Transverse colon (tissue), 4 donors: ENCODE results near the gene LDB2. TPM values are rescaled to one million over a fixed set of nuclear protein-coding genes. Genes with fewer than 3 reads are reported as not detected.
"Not testable (repeated sequence)": the region's sequence is repeated elsewhere in the genome, so short reads cannot be mapped to it uniquely, and the experiment has no call there.

Source experiments
- DNase-seq: peaks from one replicate; pipeline ENCODE4 v3.0.0-alpha.2; 2019
- H3K27ac ChIP-seq, 4 donors: fragments of 200-600 bp; sonication (generic); 2 replicates each; pipeline ENCODE4 v1.5.1; 2016 to 2018; ENCODE audit warnings: inconsistent platforms in 4 of 4
- H3K27me3 ChIP-seq: fragments of 200-600 bp; sonication (generic); 2 replicates; pipeline ENCODE4 v1.5.1; 2017; ENCODE audit warnings: inconsistent platforms
- H3K36me3 ChIP-seq, 4 donors: fragments of 200-600 bp; sonication (generic); 2 replicates each; pipeline ENCODE4 v1.5.1; 2017 to 2019; ENCODE audit warnings: inconsistent platforms in 4 of 4
- H3K4me1 ChIP-seq, 4 donors: fragments of 200-600 bp; sonication (generic); 2 replicates each; pipeline ENCODE4 v1.5.1; 2017 to 2020; ENCODE audit warnings: inconsistent platforms in 4 of 4
- H3K4me3 ChIP-seq, 4 donors: fragments of 200-600 bp; sonication (generic); 1 replicate in 1 of 4; 2 replicates in 3 of 4; pipeline versions ENCODE4 v1.5.1 to v1.6.1; 2017 to 2019; ENCODE audit warnings: inconsistent platforms in 4 of 4
- H3K9me3 ChIP-seq, 2 donors: fragments of 200-600 bp; sonication (generic); 2 replicates each; pipeline ENCODE4 v1.5.1; 2017 to 2019; ENCODE audit warnings: inconsistent platforms in 2 of 2
- EP300 ChIP-seq: sonication (generic); formaldehyde crosslinking; IDR thresholded peaks from one replicate; pipeline ENCODE4 v1.6.1; 2017; ENCODE audit warnings: antibody characterized with exemption, low read depth
- POLR2A ChIP-seq: fragments of 450-650 bp; IDR thresholded peaks from one replicate; pipeline ENCODE4 v1.6.1; 2016; ENCODE audit warnings: antibody characterized with exemption, mild to moderate bottlenecking, moderate library complexity
- POLR2AphosphoS5 ChIP-seq, 3 donors: sonication (generic); formaldehyde crosslinking; IDR thresholded peaks; one replicate each; pipeline ENCODE4 v1.6.1; 2016; ENCODE audit warnings: antibody characterized with exemption in 3 of 3
- WGBS, 2 donors: methylation state at CpG; one replicate each; pipeline ENCODE4 v1.1.5; 2018; ENCODE audit warnings: low coverage in 1 of 2; 5-methylcytosine and 5-hydroxymethylcytosine counted together
- in situ Hi-C, 4 donors: fragments of 200-750 bp; cut with MboI; loops; one replicate each; pipeline versions ENCODE4 v1.15.0 to v1.15.1; 2017; ENCODE audit warnings: low sequenced_read_pairs in 3 of 4, low pct_ligation_motif_present in 1 of 4, low pct_unique_long_range_greater_than_20kb in 1 of 4
- intact Hi-C: fragments of 100-400 bp; cut with DNase I; formaldehyde crosslinking; loops from one replicate; pipeline ENCODE4 v1.15.1; 2023; ENCODE audit warnings: low total_unique reads
- total RNA-seq, 4 donors: library from RNA; depleted of rRNA; stranded (reverse); fragments of >200 nt; gene quantifications; one replicate each; pipeline ENCODE4 v1.1.0, GENCODE V29; 2016
- TF ChIP-seq, protein P1 (sequence below), 5 experiments: fragments of 200-600 bp in 3 of 5; fragments of 450-650 bp in 2 of 5; sonication (generic) in 3 of 5; IDR thresholded peaks; 1 replicate in 2 of 5; 2 replicates in 3 of 5; pipeline ENCODE4 v1.5.1; 2016 to 2017; ENCODE audit warnings: antibody characterized with exemption in 5 of 5, inconsistent platforms in 3 of 5, mild to moderate bottlenecking in 2 of 5, moderate library complexity in 1 of 5

The LDB2 gene
- total RNA-seq, 4 donors from 2014 or later = 7.0 to 46.6 (median 8.9) TPM

DNA sequence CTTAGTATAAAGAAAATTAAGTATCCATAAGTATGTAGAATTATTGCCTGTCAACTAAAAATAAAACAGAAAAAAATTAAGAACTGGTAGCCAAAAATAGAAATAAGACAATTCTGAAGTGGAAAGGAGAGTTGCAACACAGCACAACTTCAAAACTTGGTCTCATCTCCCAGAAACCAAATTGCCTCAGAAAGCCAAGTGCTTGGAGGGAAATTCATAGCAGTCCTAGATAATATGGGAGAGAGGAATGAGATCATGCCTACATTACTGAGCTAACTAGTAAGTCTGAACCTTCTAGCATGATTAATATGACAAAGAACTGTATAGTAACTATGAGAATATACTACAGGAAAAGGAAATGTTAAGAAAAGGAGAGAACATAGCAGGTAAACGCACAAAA is 256.5 kb downstream of the LDB2 start:
- no peak overlapping the region for H3K27ac ChIP-seq
- in situ Hi-C loops (no loop called here), intact Hi-C loops (no loop called here)
- TF ChIP-seq POLR2A = no peak
- TF ChIP-seq, protein P1, sequence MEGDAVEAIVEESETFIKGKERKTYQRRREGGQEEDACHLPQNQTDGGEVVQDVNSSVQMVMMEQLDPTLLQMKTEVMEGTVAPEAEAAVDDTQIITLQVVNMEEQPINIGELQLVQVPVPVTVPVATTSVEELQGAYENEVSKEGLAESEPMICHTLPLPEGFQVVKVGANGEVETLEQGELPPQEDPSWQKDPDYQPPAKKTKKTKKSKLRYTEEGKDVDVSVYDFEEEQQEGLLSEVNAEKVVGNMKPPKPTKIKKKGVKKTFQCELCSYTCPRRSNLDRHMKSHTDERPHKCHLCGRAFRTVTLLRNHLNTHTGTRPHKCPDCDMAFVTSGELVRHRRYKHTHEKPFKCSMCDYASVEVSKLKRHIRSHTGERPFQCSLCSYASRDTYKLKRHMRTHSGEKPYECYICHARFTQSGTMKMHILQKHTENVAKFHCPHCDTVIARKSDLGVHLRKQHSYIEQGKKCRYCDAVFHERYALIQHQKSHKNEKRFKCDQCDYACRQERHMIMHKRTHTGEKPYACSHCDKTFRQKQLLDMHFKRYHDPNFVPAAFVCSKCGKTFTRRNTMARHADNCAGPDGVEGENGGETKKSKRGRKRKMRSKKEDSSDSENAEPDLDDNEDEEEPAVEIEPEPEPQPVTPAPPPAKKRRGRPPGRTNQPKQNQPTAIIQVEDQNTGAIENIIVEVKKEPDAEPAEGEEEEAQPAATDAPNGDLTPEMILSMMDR (IDR thresholded peaks at IDR 0.05) = no peak
- TF ChIP-seq EP300 = no peak
- no peak for TF ChIP-seq POLR2AphosphoS5 (IDR thresholded peaks at IDR 0.05)
- no peaks in the 10 kb centered on the region for H3K27me3 ChIP-seq
- H3K4me1 ChIP-seq = no peaks in the 10 kb centered on the region
- H3K36me3 ChIP-seq = no peaks in the 10 kb centered on the region
- no peak for DNase-seq
- 53% methylated on average over 1 of the region's 1 CpG; no CpG with 5 or more reads in 1 of the 2 donors for WGBS, 2 donors
- no peaks in the 10 kb centered on the region for H3K9me3 ChIP-seq
- H3K4me3 ChIP-seq = no peak overlapping the region

DNA sequence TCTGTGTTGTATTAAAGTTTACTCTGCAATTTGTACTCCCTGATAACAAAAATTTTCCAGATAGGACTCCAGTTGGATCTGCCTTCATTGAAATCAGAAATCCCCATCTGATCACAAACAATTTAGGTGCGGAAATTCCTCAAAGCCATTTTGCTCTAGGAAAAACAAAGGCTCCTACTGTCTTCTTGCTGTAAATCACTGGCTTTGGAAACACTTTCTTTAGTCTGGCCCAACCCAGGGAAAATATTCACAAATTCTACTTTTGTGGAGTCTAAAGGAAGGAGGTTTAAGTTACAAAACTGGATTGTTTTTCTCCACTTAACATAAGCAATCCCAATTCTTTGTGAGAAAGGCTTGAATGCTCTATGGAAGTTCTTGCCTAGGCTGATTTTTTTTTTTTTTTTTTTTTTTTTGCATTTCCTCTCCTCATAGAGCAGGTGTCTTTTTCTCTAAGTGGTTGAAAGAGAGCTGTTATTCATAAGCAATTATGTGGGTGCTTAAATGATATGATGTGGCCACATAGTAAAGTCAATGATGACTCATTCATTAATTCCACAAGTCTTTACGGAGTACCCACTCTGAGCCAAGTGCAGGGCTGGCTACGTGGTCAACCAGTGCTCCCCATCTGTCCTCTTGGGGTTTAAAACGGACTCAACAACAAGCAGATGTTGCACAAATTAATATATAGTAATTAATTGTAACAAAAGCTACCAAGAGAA is 261.4 kb downstream of the LDB2 start:
- Histone ChIP-seq H3K27ac (no peak overlapping the region), H3K4me3 (no peak overlapping the region), H3K27me3 (no peaks in the 10 kb centered on the region), H3K9me3 (peaks cover 0 to 5% of the 10 kb centered on the region in 2 donors), H3K36me3 (no peaks in the 10 kb centered on the region), H3K4me1 (no peaks in the 10 kb centered on the region)
- 51 to 63% methylated on average over 1 to 4 of the region's 4 CpGs for WGBS, 2 donors
- TF ChIP-seq POLR2AphosphoS5 (IDR thresholded peaks at IDR 0.05) (no peak), EP300 (no peak), POLR2A (no peak)
- TF ChIP-seq, protein P1 (IDR thresholded peaks at IDR 0.05) = no peak
- no peak for DNase-seq
- in situ Hi-C loops = no loop called here
- intact Hi-C loops = no loop called here

DNA sequence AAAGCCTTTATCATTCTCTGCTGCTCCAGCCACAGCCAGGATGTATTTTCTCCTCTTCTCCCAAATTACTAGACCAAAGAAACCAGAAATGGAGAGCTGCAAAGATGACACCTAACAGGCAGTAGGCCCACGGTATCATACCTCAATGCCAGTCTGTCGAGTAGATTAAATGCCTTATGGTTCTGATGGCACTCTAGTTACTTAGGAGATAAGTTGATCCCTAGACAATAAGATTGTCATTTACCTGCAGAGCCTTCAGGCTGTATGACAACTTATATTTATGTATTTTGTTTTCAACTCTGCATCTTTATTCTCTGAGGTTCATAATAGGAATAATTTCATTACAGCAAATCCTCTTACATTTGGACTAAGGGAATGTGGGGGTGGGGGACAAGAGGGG is 262.1 kb downstream of the LDB2 start:
- Histone ChIP-seq H3K4me3 (no peak overlapping the region), H3K36me3 (no peaks in the 10 kb centered on the region), H3K27ac (no peak overlapping the region), H3K9me3 (peaks cover 0 to 5% of the 10 kb centered on the region in 2 donors), H3K4me1 (no peaks in the 10 kb centered on the region), H3K27me3 (no peaks in the 10 kb centered on the region)
- no peak for TF ChIP-seq EP300
- WGBS, 2 donors = 87 to 90% methylated on average over 2 of the region's 2 CpGs
- DNase-seq = no peak
- intact Hi-C loops (no loop called here), in situ Hi-C loops (no loop called here)

DNA sequence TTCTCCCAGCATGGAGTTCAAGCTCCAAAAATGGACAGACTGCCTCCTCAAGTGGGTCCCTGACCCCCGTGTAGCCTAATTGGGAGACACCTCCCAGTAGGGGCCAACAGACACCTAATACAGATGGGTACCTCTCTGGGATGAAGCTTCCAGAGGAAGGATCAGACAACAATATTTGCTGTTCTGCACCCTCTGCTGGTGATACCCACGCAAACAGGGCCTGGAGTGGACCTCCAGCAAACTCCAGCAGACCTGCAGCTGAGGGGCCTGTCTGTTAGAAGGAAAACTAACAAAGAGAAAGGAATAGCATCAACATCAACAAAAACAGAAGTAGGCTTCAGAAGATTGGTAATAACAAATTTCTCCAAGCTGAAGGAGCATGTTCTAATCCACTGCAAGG is 269.2 kb downstream of the LDB2 start:
- H3K36me3 ChIP-seq, H3K9me3 ChIP-seq, in situ Hi-C loops, intact Hi-C loops, H3K27me3 ChIP-seq, DNase-seq, H3K27ac ChIP-seq, H3K4me1 ChIP-seq, H3K4me3 ChIP-seq: not testable (repeated sequence)
- WGBS, 2 donors = 60 to 75% methylated on average over 1 to 2 of the region's 2 CpGs

DNA sequence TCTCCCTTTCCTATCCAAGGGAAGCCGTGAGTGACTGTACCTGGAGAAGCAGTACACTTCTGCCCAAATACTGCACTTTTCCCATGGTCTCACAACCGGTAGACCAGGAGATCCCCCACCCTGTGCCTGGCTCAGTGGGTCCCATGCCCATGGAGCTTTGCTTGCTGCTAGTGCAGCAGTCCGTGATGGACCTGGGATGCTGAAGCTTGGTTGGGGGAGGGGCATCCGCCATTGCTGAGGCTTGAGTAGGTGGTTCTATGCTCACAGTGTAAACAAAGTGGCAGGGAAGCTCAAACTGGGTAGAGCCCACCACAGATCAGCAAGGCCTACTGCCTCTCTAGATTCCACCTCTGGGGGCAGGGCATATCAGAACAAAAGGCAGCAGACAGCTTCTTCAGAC is 269.6 kb downstream of the LDB2 start:
- H3K27ac ChIP-seq, intact Hi-C loops, H3K36me3 ChIP-seq, DNase-seq, H3K27me3 ChIP-seq, H3K4me1 ChIP-seq, H3K4me3 ChIP-seq, H3K9me3 ChIP-seq, in situ Hi-C loops: not testable (repeated sequence)
- WGBS, 2 donors = 76% methylated on average over 4 of the region's 4 CpGs; no CpG with 5 or more reads in 1 of the 2 donors

DNA sequence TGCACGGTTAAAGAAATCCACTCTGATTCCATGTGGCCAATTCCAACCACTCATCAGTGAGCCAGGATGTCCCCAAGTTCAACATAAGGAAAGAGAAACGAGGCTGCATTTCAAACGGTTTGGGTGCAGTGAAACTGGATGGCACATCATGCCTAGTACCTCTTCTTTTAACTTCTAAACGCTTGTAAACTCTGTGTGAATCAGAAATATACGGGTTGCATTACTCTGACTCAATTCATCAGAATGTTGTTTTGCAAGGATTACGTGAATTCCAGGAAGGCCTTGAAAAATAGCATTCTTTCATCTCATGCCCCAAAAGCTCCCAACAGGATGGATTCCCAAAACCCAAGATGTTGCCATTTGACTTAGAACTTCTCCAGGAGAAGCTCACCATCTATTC is 270.4 kb downstream of the LDB2 start:
- TF ChIP-seq POLR2AphosphoS5 (IDR thresholded peaks at IDR 0.05) = no peak
- TF ChIP-seq, protein P1 (IDR thresholded peaks at IDR 0.05) = no peak
- no peak for TF ChIP-seq POLR2A
- TF ChIP-seq EP300 = no peak
- in situ Hi-C loops = no loop called here
- no peak overlapping the region for H3K27ac ChIP-seq

More for the DNA sequence above, 270.4 kb downstream of the LDB2 start:
- Histone ChIP-seq H3K4me3 (no peak overlapping the region), H3K27me3 (no peaks in the 10 kb centered on the region), H3K9me3 (no peaks in the 10 kb centered on the region), H3K36me3 (no peaks in the 10 kb centered on the region), H3K4me1 (no peaks in the 10 kb centered on the region)
- DNase-seq = no peak
- WGBS, 2 donors = 65 to 67% methylated on average over 5 to 6 of the region's 6 CpGs
- intact Hi-C loops = no loop called here
